Chondrocyte (in vitro differentiated cells): ENCODE measurements around the gene RPH3AL. TPM values are rescaled to one million over a fixed set of nuclear protein-coding genes. Genes with fewer than 3 reads are reported as not detected.
"Not testable (repeated sequence)": the region's sequence is repeated elsewhere in the genome, so short reads cannot be mapped to it uniquely, and the experiment has no call there.

Experiments
- DNase-seq: peaks from one replicate; pipeline ENCODE4 v3.0.0; 2021; ENCODE audit warnings: mixed read lengths, low spot score
- H3K27ac Mint-ChIP-seq: one replicate; pipeline ENCODE4 v1.8.0; 2021; ENCODE audit warnings: mild to moderate bottlenecking, moderate library complexity, mixed read lengths; ENCODE audit not compliant: unreplicated experiment
- H3K27me3 Mint-ChIP-seq: 2 replicates; pipeline ENCODE4 v1.8.0; 2021; ENCODE audit warnings: low read depth, mixed read lengths
- H3K36me3 Mint-ChIP-seq: 2 replicates; pipeline ENCODE4 v1.8.0; 2021; ENCODE audit warnings: low read depth, mixed read lengths
- H3K4me1 Mint-ChIP-seq: 2 replicates; pipeline ENCODE4 v1.8.0; 2021; ENCODE audit warnings: low read depth, mild to moderate bottlenecking, mixed read lengths
- H3K4me3 Mint-ChIP-seq: one replicate; pipeline ENCODE4 v1.8.0; 2021; ENCODE audit warnings: mild to moderate bottlenecking, moderate library complexity, mixed read lengths; ENCODE audit not compliant: unreplicated experiment
- H3K9me3 Mint-ChIP-seq: 2 replicates; pipeline ENCODE4 v1.8.0; 2021; ENCODE audit warnings: low read depth, mixed read lengths
- total RNA-seq: library from RNA; stranded (reverse); gene quantifications from 3 replicates; pipeline ENCODE4 v1.2.1, GENCODE V29; 2021
- TF ChIP-seq, protein P1 (sequence below): fragments of 200-600 bp; sonication (generic); IDR thresholded peaks from 2 replicates; pipeline ENCODE4 v1.5.0; 2021; ENCODE audit warnings: antibody characterized with exemption, mild to moderate bottlenecking, moderate library complexity

Gene RPH3AL
- total RNA-seq, 1 donor from 2014 or later: 4.1 TPM

DNA sequence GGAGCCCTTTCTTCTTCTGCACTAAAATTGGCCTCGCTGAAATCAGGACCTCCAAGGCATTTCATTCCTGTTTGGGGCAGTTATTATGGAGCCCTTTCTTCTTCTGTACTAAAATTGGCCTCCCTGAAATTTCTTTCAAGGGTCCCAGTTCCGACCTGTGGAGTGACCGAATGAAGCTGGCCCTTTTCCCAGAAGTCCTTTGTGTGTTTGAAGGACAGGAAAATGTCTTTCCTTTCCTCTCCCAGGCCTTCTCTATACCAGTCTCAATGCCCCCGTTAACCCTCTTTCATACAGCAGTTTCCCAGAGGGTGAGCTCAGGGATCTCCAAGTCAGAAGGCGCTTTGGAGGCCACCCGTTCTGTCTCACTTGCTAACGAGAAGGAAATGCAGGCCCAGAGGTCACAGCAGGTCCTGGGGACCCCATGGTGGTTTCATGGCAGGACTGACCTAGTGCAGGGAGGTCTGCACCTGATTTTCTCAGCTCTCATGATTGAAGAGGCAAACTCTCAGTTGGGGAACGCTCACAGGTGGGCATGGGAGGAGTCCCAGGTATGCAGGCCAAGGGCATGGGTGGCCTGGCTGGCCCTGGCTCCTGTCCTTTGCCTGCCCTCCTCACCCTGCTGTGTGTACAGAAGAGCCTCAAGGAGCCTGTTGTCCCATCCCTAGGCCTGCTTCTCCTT, 134.0 kb downstream of the RPH3AL start:
- Mint-ChIP-seq H3K36me3 (peaks cover 1% of the 10 kb centered on the region), H3K9me3 (no peaks in the 10 kb centered on the region), H3K4me3 (no peak overlapping the region), H3K4me1 (no peaks in the 10 kb centered on the region), H3K27ac (no peak overlapping the region), H3K27me3 (no peaks in the 10 kb centered on the region)
- no peak for DNase-seq
- TF ChIP-seq, protein P1, sequence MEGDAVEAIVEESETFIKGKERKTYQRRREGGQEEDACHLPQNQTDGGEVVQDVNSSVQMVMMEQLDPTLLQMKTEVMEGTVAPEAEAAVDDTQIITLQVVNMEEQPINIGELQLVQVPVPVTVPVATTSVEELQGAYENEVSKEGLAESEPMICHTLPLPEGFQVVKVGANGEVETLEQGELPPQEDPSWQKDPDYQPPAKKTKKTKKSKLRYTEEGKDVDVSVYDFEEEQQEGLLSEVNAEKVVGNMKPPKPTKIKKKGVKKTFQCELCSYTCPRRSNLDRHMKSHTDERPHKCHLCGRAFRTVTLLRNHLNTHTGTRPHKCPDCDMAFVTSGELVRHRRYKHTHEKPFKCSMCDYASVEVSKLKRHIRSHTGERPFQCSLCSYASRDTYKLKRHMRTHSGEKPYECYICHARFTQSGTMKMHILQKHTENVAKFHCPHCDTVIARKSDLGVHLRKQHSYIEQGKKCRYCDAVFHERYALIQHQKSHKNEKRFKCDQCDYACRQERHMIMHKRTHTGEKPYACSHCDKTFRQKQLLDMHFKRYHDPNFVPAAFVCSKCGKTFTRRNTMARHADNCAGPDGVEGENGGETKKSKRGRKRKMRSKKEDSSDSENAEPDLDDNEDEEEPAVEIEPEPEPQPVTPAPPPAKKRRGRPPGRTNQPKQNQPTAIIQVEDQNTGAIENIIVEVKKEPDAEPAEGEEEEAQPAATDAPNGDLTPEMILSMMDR: no peak

DNA sequence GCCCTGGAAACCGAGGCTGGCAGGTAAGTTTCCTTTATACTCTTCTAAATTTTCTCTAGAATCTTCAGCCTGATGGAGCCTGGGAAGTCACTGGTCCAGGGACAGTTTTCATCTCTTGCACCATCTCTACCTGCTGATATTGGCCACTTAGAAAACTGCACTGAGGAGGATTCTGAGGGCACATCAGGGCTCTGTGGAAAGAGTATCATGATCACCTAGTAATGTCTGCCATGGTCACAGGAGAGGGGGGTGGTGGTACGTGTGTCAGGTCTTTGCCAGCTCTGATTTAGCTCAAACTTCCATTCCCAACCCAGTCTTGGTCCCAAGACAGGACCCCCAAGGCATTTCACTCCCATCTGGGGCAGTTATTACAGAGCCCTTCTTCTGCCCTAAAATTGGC, 136.0 kb downstream of the RPH3AL start:
- Mint-ChIP-seq H3K9me3 (no peaks in the 10 kb centered on the region), H3K4me3 (no peak overlapping the region), H3K27ac (no peak overlapping the region), H3K36me3 (peaks cover 1% of the 10 kb centered on the region), H3K4me1 (no peaks in the 10 kb centered on the region), H3K27me3 (no peaks in the 10 kb centered on the region)
- DNase-seq: no peak
- TF ChIP-seq, protein P1: no peak

DNA sequence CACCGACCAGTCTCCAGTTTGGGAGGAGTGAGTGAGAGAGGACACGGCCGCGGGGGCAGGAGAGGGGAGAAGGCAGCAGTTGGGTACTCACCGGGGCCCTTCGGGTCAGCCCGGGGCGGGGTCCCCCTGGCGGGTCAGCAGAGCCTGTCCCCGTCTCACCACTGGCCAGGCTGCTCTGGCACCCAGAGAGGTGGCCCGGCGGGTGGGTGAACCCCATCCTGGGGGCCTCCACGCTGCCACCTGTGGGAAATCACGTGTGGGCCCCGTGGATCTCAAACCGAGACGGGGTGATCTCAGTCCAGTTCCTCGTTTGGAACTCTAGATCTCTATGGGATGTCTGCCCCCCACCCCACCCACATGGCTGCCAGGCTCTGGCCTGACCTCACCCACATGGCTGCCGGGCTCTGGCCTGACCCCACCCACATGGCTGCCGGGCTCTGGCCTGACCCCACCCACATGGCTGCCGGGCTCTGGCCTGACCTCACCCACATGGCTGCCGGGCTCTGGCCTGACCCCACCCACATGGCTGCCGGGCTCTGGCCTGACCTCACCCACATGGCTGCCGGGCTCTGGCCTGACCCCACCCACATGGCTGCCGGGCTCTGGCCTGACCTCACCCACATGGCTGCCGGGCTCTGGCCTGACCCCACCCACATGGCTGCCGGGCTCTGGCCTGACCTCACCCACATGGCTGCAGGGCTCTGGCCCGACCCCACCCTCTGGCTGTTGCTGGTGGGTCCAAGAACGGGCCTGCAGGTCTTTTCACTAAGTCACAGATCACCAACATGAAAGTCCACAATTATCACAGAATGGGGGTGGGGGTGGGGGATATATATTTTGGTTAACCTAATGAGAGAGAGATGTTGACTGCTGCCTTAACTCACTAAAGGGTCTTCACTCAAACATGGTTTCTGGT, 136.8 kb downstream of the RPH3AL start:
- H3K4me1 Mint-ChIP-seq, H3K36me3 Mint-ChIP-seq, H3K27ac Mint-ChIP-seq, H3K4me3 Mint-ChIP-seq, H3K9me3 Mint-ChIP-seq, H3K27me3 Mint-ChIP-seq: not testable (repeated sequence)
- peak; percentile 79 for DNase-seq

DNA sequence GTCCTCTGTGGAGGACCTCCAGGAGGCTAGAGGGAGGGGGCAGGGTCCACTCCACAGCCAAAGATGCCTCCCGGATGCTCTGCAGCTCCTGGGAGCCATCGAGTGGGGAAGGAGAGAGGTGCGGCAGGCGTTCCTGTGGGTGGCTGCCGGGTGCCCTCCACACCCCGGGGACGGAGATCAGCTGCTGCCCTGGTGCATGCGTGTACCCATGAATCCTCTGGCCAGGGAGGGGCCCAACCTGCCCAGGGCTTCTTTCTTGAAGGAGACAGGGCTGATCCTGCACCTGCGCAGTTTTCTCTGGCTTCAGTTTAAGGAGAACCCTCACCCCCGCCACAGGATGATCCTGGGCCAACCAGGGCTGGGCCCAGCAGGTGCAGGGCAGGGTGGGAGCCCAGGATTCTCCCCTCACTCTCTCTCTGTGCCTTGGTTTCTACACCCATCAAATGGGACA, 137.7 kb downstream of the RPH3AL start:
- H3K36me3 Mint-ChIP-seq: peaks cover 1% of the 10 kb centered on the region
- H3K4me1 Mint-ChIP-seq: no peaks in the 10 kb centered on the region
- DNase-seq: peak; percentile 87
- H3K27me3 Mint-ChIP-seq: no peaks in the 10 kb centered on the region
- no peak overlapping the region for H3K4me3 Mint-ChIP-seq
- TF ChIP-seq, protein P1: no peak
- H3K27ac Mint-ChIP-seq: no peak overlapping the region
- no peaks in the 10 kb centered on the region for H3K9me3 Mint-ChIP-seq

DNA sequence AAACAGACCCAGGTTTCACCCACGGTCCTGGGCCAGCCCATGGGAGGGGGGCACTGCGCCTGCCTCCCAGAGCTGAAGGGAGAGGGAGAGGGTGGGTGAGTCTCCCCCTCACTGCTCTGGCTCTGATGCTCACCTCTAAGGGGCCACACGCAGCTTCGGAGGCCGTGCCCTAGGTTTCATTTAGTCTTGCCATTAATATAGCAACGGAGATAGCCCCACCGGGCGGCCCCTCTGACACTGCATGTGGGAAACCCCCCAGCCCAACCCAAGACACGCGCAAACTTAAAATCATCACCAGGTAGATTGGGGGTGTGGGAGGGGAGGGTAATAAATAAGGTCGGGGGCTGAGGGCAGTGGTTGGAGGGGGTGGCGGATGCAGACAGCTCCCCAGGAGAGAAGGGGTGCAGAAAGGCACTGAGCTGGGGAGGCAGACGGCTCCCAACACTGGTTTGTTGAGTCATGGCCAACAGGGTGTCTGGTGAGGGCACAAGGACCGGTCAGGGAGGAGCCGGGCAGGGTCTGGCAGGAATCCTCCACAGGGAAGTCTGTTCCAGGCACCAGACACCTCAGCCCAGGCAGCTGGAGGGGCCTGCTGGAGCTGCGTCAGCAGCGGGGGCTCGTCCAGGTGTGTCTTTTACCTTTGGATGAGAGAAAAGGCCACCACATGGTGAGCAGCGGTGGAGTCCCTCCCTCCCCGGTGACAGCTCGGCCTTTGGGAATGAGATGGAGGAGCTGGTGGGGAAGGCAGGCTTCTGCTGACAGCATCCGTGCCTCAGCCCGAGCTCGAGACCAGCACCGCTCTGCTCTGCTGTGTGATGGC, 139.1 kb downstream of the RPH3AL start:
- Mint-ChIP-seq H3K4me1 (no peaks in the 10 kb centered on the region), H3K27me3 (peaks cover 4% of the 10 kb centered on the region), H3K9me3 (peaks cover 4% of the 10 kb centered on the region), H3K36me3 (peaks cover 1% of the 10 kb centered on the region), H3K4me3 (no peak overlapping the region), H3K27ac (no peak overlapping the region)
- TF ChIP-seq, protein P1: no peak
- no peak for DNase-seq
